Medulla oblongata (tissue), 1 donor: ENCODE measurements around the gene PPP1CC.

Experiments used
- DNase-seq: peaks from one replicate; pipeline ENCODE4 v3.0.0-alpha.2; 2015; ENCODE audit errors: extremely low spot score

PPP1CC gene

DNA sequence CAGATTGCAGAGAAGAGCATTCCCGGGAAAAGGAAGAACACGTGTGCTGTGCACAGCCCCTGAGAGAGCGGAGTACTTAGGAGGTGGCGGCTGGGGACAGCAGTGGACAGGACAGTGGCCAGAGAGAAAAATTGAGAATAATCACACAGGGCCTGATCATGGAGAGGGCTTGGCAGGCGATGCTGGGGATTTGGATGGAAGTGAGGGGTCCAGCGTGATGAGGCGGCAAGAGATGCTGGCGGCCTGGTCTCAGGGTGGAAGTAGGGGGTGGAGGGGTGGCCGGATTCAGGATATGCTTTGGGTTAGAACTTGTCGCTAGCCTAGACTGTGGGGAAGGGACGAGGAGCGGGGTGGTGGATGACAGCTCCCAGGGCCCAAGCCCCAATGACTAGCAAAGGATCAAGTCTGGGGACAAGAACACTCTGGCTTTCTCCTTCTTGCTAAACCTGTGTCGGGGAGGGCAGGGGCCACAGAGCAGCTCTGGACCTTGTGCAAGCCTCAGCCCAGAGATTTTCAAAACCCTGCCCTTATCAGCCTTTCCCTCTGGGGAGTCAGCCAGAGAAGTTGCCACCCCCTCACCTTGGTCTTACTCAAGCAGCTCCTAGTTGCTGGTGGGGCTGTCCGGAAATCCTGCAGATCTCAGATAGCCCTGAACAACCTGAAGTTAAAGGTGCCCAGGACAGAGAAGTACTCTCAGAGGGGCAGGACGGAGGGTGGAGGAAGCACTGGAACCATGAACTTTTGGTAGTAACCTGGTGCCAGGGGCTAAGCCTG, 55.1 kb downstream of the PPP1CC start:
- DNase-seq, result no peak

DNA sequence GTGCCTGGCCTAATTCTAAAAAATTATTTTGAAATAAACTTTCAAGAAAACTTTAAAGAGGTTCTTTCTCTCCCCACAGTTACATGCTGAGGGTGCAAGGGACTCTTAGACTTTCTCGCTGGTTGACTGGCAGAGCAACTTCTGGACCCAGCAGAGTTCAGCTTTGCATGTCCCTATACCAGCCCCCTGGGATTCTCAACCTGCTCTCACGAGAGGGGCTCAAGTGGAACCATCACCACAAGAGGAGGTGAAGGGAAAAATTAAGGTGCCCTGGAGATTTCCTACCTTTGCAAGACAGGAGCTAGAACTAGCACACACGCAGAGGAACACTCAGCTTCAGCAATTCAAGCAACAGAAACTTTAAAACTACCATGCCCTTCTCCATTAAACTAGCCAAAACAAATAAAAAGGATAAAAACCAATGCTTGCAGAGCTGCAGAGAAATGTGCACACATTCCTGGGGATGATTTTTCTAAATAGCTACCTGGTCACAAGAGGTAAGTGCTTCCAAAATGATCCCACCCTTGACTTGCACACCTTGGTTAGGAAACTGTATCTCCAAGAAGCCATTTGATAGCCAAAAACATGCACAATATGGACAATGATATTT, 56.3 kb downstream of the PPP1CC start:
- DNase-seq, result no peak

DNA sequence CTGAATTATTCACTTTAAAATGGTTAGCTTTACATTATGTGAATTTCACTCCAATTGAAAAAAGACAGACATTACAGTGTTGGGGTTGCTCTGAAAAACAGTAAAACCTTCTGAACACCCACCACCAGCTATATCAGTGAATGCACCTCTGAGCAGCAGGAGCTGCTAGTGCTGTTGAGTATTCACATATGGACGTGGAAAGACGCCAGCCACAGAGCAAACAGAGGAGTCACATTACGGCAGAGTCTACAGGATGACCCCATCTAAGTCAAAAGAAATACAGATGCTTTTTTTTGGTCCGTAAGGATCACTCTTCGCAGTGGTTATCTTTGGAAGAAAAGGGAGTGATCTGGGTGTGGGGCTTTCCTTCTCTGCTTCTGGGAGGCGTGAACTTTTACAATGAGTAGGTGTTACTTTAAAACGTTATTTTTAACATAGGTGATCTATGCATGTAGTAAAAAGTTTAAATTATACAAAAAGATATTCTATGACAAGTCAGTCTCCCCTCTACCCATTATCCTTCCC, 58.3 kb downstream of the PPP1CC start:
- DNase-seq, result no peak

DNA sequence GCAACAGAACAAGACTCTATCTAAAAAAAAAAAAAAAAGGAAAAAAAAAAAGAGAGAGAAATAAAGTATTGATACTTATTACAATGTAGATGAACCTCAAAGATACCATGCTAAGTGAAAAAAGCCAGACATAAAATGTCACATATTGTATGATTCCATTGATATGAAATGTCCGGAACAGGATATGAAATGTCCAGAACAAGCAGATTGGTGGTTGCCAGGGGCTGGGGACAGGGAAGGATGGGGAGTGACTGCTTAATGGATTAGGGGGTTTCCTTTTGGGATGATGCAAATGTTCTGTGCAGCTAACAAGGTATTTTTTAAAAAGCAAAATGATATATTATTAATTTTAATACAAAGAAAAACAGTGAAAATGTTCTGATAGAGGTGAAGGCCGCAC, 58.8 kb downstream of the PPP1CC start:
- no peak for DNase-seq

DNA sequence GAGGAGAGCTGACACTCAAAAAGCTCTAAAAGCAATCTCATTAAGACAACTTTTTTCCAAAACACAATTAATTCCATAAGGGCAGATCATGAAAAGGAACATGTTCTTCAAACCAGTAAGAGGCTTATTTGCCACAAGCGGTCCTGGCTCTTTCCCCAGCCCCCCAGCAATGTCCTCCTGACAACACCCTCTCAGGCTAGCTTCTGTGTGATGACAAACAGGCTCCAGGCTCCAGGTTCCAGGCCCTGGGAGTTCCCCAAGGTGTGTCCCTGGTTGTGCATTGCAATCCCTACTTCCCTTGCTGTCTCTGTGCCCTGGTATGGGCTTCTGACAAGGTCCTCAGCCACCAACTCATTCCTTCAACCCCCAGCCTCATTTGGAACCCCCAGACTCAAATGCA, 62.7 kb downstream of the PPP1CC start:
- no peak for DNase-seq

DNA sequence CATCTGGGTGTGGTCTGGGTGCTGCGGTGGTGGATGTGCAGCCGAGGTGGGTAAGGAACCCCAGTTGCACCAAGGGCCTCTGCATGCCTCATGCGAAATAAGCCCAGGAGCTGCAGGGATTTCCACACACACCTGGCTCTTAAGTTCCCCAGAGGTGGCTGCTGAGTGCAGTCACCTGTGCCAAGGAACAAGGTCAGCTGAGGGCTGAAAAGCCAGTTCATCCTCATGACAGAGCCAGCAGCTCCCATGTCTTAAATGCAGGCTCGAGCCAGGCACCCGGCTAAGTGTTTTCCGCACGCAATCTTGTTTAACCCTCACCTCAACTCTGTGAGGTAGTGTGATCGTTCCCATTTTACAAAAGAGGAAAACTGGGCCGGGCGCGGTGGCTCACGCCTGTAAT, 63.5 kb downstream of the PPP1CC start:
- no peak for DNase-seq

DNA sequence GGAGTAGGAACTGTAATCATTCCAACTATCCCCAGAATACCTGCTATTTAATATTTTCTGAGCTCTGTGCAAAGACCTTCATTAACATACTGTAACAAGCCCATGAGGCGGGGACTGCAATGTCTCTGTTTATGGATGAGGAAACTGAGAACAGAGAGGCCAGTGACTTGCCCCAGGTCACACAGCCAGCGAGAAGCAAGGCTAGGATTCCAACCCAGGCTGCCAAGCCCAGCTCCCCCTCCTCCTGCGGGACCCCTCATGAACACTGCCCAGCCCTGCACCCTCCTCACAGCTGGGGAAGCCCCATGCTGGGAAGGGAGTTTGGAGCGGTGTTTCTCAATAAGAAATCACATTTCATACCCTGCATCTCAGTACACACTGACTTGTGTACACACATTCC, 64.7 kb downstream of the PPP1CC start:
- DNase-seq, result no peak

DNA sequence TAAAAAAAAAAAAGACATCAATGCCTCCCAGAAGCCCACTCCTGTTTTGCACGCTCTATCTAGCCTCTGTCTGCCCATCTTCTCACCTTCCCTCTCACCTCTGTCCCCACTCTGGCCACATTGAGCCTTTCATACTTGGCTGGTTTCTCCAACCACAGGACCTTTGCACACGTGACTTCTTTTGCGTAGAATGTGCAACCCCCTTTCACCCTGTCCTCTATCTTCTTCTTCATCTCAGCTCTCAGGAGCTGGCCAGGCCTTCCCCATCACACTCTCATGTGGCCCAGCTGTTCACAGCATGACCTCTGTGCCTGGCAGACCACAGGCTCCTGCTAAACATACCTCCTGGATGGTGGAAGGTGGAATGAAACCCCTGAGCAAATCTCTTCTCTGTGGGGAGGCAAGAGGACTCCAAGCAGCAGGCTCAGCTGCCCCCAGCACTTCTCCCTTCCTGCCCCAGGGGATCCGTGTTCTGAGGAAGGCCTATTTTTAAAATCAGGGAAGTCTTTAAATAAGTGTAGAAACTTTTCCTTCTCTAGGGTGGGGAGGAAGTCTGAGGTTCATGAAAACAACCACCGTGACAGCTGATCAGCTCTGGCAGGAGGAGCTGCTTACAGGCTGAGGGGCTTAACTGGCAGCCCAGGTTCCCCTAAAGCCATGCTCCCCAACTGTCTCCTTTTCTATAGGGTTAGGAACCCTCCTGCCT, 65.3 kb downstream of the PPP1CC start:
- peak; percentile 68 for DNase-seq

DNA sequence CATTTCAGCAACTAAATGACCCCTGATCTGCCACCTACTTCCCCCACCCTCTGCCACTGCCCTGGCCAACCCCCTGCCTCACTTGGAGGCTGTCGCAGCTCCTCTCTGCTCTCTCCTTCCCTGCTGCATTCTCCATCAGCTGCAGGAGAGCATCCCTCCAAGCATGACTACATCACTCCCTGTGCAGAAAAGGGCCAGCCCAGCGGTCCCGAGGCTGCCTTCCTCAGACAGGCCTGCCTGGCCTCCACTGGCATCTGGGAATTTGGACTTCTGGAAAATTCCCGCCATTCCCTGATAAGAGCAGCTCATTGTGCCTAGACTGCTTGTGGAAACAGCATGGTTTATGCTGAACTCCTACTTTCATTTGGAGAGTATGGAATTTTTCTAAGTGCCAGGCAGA, 66.5 kb downstream of the PPP1CC start:
- DNase-seq, result no peak

DNA sequence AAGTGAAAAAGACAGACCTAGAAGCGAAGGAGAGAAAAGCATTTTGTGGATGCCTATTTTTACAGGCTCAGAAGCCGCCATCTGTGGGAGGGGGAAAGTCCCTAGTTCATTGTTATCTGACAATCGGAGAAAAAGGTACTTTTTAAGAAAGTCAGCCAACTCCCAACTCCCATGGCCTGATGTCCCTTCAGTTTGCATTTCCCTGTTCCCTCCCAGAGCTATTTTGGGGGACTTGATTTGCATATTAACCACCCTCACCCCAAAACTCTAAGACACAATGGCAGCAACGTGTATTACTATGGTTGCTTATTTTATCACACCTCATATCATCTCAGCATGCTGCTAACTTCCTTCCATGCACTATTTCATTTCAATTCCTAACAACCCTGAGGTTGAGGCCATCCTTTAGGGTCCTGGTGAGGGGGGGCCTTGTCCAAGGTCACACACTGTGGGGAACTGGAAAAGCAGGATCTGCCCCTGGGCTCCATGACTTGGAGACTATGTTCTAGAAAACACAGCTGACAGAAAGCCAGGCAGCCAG, 72.5 kb downstream of the PPP1CC start:
- DNase-seq, result no peak
